ENCODE data around the gene LMF2.
"Not testable (repeated sequence)": the region's sequence is repeated elsewhere in the genome, so short reads cannot be mapped to it uniquely, and the experiment has no call there.

Gene LMF2

GRCh38 chr22:50535113-50535512, 27.6 kb upstream of the LMF2 start:
- in situ Hi-C loops (cut with MboI; ENCODE audit: low sequenced_read_pairs): no loop called here

DNA sequence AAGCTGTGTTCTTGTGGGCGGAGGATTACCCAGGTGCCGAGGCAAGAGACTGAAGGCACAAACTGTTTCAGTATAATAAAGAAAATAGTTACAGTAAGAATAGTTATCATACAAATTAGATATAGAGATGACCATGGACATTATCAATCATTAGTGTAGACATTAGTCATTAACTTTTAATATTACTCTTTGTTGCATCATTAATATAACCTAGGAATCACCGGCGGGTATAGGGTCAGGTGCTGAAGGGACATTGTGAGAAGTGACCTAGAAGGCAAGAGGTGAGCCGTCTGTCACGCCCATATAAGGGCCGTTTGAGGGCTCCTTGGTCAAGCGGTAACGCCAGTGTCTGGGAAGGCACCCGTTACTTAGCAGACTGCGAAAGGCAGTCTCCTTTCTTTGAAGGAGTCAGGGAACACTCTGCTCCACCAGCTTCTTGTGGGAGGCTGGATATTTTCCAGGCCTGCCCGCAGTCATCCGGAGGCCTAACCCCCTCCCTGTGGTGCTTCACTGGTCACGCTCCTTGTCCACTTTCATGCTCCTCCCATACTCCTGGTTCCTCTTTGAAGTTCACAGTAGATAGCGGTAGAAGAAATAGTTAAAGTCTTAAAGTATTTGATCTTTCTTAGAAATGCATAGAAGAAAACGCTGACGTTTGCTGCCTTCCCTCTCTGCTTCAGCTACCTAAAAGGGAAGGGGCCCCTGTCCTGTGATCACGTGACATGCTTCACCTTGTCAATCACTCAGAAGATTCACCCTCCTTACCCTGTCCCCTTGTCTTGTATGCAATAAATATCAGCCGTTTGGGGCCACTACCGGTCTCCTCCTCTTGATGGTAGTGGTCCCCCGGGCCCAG, 26.6 kb upstream of the LMF2 start:
- in situ Hi-C loops (cut with MboI; ENCODE audit: low sequenced_read_pairs): not testable (repeated sequence)

- in situ Hi-C loops (cut with MboI; ENCODE audit: low sequenced_read_pairs): no loop called here
Observed at GRCh38 chr22:50532824-50533796, 25.6 kb upstream of the LMF2 start.

- in situ Hi-C loops (cut with MboI; ENCODE audit: low sequenced_read_pairs): no loop called here
Observed at GRCh38 chr22:50531962-50532674, 24.6 kb upstream of the LMF2 start.

DNA sequence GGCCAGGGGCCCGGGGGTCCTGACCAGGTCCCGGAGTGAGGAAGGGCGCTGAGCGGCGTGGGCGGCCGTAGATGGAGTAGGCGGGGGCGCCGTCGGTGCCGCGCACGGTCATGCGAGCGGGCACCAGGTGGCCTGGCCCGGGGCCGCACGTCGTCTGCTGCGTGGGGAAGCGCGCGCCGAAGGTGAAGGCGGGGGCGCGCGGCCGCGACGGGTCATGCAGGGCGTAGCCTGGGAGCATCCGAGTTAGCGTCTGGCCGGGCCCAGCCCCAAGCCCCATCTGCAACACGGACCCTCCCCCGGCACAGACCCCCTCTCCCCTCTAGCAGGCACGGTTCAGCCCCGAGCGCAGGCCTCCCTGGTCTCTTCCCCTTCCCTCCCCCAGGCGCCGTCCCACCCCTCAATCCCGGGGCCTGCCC, 24.1 kb upstream of the LMF2 start:
- in situ Hi-C loops (cut with MboI; ENCODE audit: low sequenced_read_pairs): no loop called here

DNA sequence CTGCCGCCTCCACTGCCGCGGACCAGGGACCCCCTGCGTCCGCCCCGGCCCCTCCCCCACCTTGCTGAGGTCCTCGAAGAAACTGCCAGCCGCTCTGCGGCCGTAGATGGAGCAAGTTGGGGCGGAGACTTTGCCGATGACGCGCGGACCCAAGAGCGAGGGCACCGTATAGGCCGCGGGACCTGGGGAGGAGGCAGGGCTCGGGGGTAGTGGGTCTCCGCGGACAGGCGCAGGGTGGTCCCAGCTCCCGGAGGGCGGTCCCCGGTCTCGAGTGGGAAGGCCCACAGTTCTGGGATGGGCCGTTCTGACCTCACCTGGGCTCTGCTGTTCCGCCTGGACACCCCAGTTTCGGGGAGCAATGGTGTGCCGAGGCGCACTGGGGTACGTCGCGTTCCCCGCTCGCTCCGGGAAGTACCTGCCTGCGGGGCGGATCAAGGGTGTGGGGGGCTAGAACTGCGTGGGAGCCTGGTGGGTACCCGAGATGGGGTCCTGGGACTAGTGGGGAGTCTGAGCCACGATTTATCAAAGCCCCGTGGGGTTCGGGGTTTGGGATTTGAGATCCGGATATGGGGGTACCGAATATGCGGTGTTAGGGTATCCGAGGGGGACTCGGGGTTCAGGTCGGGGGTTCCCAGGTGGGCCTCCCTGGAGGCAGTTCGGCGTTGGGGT, 23.5 kb upstream of the LMF2 start:
- in situ Hi-C loops (cut with MboI; ENCODE audit: low sequenced_read_pairs): no loop called here

- in situ Hi-C loops (cut with MboI; ENCODE audit: low sequenced_read_pairs): no loop called here
Observed at GRCh38 chr22:50530580-50530876, 23.0 kb upstream of the LMF2 start.

- in situ Hi-C loops (cut with MboI; ENCODE audit: low sequenced_read_pairs): no loop called here
Observed at GRCh38 chr22:50529897-50530579, 22.5 kb upstream of the LMF2 start, which contains the start of gene TYMP. Gene TYMP (minus strand): TSS chr22:50530012. CDS start chr22:50529709, 303 bp downstream.

- in situ Hi-C loops (cut with MboI; ENCODE audit: low sequenced_read_pairs): no loop called here
Observed at GRCh38 chr22:50529416-50529896, 22.0 kb upstream of the LMF2 start.

GRCh38 chr22:50528682-50529415, 21.3 kb upstream of the LMF2 start:
- in situ Hi-C loops (cut with MboI; ENCODE audit: low sequenced_read_pairs): no loop called here

GRCh38 chr22:50527921-50528681, 20.6 kb upstream of the LMF2 start:
- in situ Hi-C loops (cut with MboI; ENCODE audit: low sequenced_read_pairs): no loop called here

DNA sequence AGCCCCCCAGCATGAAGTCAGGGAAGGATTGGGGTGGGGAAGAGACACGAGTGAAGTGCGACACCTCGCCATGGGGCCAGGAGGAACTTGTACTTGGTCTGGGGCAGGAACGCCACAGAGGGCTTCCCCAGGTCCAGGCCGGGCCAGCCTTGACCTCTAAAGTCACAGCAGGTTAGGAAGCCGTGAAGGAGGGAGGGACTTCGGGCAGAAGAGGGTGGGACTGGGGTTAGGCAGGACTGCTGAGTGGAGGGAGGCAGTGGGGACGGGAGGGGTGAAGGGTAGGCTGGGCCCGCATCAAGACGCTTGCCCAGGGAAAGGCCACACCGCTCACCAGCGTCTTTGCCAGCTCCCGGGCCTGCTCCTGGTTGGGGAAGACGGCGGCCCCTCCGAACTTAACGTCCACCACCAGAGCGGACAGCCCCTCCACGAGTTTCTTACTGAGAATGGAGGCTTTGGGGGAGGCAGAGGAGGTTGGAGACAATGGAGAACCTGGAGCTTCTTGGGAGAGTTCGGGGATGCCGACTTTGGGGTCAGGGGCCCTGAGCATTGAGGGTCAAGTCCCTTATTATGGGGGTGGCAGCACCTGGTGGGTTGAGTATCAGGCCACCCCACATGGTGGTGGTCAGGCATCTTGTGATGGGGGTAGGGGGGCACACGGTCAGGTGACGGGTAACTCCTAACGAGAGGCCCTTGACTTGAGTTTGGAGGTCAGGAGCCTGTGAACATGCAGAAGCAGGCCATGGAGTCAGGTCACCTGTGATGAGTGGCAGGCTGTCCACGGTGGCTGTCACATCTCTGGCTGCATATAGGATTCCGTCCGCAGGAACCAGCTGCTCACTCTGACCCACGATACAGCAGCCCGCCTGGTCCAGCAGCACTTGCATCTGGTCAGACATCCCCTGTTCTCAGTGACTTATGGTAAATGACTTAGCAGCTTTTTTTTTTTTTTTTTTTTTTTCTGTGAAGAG, 19.6 kb upstream of the LMF2 start:
- in situ Hi-C loops (cut with MboI; ENCODE audit: low sequenced_read_pairs): no loop called here

- in situ Hi-C loops (cut with MboI; ENCODE audit: low sequenced_read_pairs): no loop called here
Observed at GRCh38 chr22:50526108-50526833, 18.8 kb upstream of the LMF2 start.

GRCh38 chr22:50525858-50526107, 18.3 kb upstream of the LMF2 start:
- in situ Hi-C loops (cut with MboI; ENCODE audit: low sequenced_read_pairs): no loop called here

DNA sequence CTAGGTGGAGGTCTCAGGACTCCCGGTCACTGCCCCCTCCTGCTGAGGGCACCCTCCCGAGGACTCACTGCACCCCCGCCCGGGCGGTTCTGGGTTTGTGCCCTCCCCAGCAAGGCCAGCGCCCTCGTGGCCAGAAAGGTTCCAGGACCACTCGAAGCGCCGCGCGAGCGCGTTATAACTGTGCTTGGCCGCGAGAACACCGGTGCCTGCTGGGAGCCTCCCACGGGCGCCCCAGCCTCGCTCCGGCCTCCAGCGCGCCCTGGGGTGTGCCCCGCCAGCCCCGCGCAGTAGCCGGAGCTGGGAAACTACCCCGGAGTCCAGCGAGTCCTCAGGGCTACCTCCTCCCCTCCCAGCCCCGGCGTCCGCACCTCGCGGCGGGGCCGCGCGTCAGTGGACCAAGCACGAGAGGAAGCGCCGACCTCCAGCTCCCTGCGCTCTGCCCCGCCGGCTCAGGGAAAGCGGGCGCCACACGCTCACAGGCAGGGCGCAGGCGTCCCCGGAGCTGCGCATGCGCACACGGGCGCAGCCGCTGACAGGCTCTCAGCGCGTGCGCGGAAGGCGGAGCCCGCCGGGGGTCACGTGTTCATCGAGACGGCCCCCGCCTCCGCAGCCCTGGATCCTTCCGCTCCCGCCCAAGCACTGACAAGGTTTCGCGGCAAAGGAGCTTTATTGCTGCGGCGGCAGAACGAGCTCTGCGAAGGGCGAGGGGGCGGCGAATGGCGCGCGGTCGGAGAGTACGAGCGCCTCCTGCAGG, 17.8 kb upstream of the LMF2 start, which contains the start of gene SCO2:
Gene SCO2 (minus strand): TSS at position 495 of the 754 bp plus-strand sequence. CDS start 1,187 bp downstream, outside the sequence.
- in situ Hi-C loops (cut with MboI; ENCODE audit: low sequenced_read_pairs): no loop called here

- in situ Hi-C loops (cut with MboI; ENCODE audit: low sequenced_read_pairs): no loop called here
Observed at GRCh38 chr22:50524676-50525103, 17.2 kb upstream of the LMF2 start.

All from HL-60/S4 treated with retinoic acid at 250 ng/mL for 4 days and 3 days (cell line).